GM21360 (cell line): ENCODE results near the gene SEL1L3.

Experiments used
- ATAC-seq: cut with Tn5 transposase; IDR thresholded peaks from one replicate; pipeline ENCODE4 v1.9.1; 2021; ENCODE audit warnings: mild to moderate bottlenecking, moderate library complexity; ENCODE audit not compliant: unreplicated experiment

Gene SEL1L3

GRCh38 chr4:25795566-25796454, 67.0 kb downstream of the SEL1L3 start:
- ATAC-seq = no peak

- ATAC-seq = no peak
Observed at GRCh38 chr4:25795091-25795490, 67.7 kb downstream of the SEL1L3 start.

GRCh38 chr4:25792876-25793275, 69.9 kb downstream of the SEL1L3 start:
- ATAC-seq = no peak

GRCh38 chr4:25792200-25792791, 70.5 kb downstream of the SEL1L3 start:
- ATAC-seq = no peak

- ATAC-seq = no peak
Observed at GRCh38 chr4:25790024-25790423, 72.8 kb downstream of the SEL1L3 start.

GRCh38 chr4:25788703-25789238, 74.0 kb downstream of the SEL1L3 start:
- no peak for ATAC-seq

GRCh38 chr4:25786497-25787065, 76.2 kb downstream of the SEL1L3 start:
- ATAC-seq = no peak

GRCh38 chr4:25783943-25784342, 78.8 kb downstream of the SEL1L3 start:
- ATAC-seq = no peak

GRCh38 chr4:25783126-25783525, 79.7 kb downstream of the SEL1L3 start:
- no peak for ATAC-seq

- ATAC-seq = no peak
Observed at GRCh38 chr4:25782482-25782881, 80.3 kb downstream of the SEL1L3 start.

- no peak for ATAC-seq
Observed at GRCh38 chr4:25779021-25779420, 83.8 kb downstream of the SEL1L3 start.

- ATAC-seq = no peak
Observed at GRCh38 chr4:25776795-25777194, 86.0 kb downstream of the SEL1L3 start.

GRCh38 chr4:25775166-25775565, 87.6 kb downstream of the SEL1L3 start:
- no peak for ATAC-seq

GRCh38 chr4:25773358-25773757, 89.4 kb downstream of the SEL1L3 start:
- ATAC-seq = no peak

- no peak for ATAC-seq
Observed at GRCh38 chr4:25771672-25772071, 91.1 kb downstream of the SEL1L3 start.

- no peak for ATAC-seq
Observed at GRCh38 chr4:25770847-25771246, 91.9 kb downstream of the SEL1L3 start.

- ATAC-seq = no peak
Observed at GRCh38 chr4:25769251-25769650, 93.5 kb downstream of the SEL1L3 start.

- no peak for ATAC-seq
Observed at GRCh38 chr4:25767877-25768725, 94.7 kb downstream of the SEL1L3 start.

- ATAC-seq = no peak
Observed at GRCh38 chr4:25760518-25761157, 102.2 kb downstream of the SEL1L3 start.

- ATAC-seq = no peak
Observed at GRCh38 chr4:25760048-25760447, 102.7 kb downstream of the SEL1L3 start.
